GM13976 (cell line): ENCODE data around the gene AMMECR1.

Experiments used
- DNase-seq: peaks from one replicate; pipeline ENCODE4 v3.0.0; 2012; ENCODE audit warnings: low spot score
- CTCF ChIP-seq: IDR thresholded peaks from 2 replicates; pipeline ENCODE4 v1.5.1; 2012; ENCODE audit warnings: borderline replicate concordance, mild to moderate bottlenecking; ENCODE audit not compliant: insufficient read depth; ENCODE audit errors: extremely low read depth, missing control alignments, control extremely low read depth
- in situ Hi-C: fragments of 300-500 bp; cut with MboI; formaldehyde crosslinking; loops from one replicate; pipeline ENCODE4 v1.12.0; 2022; ENCODE audit warnings: low sequenced_read_pairs, mixed read lengths, inconsistent platforms; ENCODE audit not compliant: unreplicated experiment

Gene AMMECR1

GRCh38 chrX:110171442-110171841, 146.4 kb downstream of the AMMECR1 start:
- no peak for DNase-seq
- in situ Hi-C loops: loop anchor here (25.0 kb wide), 1 partner anchor 691 kb away; no protein-coding TSS in a partner anchor
- no peak for TF ChIP-seq CTCF

GRCh38 chrX:110170029-110170428, 147.9 kb downstream of the AMMECR1 start:
- in situ Hi-C loops: loop anchor here (25.0 kb wide), 1 partner anchor 692 kb away; no protein-coding TSS in a partner anchor
- TF ChIP-seq CTCF: no peak
- no peak for DNase-seq

GRCh38 chrX:110168585-110168984, 149.3 kb downstream of the AMMECR1 start:
- no peak for TF ChIP-seq CTCF
- DNase-seq: no peak
- in situ Hi-C loops: loop anchor here (25.0 kb wide), 1 partner anchor 694 kb away; no protein-coding TSS in a partner anchor

- peak; percentile 62 for TF ChIP-seq CTCF
- peak; percentile 50 for DNase-seq
- in situ Hi-C loops: loop anchor here (25.0 kb wide), 1 partner anchor 694 kb away; no protein-coding TSS in a partner anchor
Measured at GRCh38 chrX:110167952-110168451, 149.9 kb downstream of the AMMECR1 start.

GRCh38 chrX:110163488-110163887, 154.4 kb downstream of the AMMECR1 start:
- no peak for TF ChIP-seq CTCF
- DNase-seq: no peak
- in situ Hi-C loops: loop anchor here (25.0 kb wide), 1 partner anchor 699 kb away; no protein-coding TSS in a partner anchor

- DNase-seq: no peak
- TF ChIP-seq CTCF: no peak
- in situ Hi-C loops: loop anchor here (25.0 kb wide), 1 partner anchor 699 kb away; no protein-coding TSS in a partner anchor
Measured at GRCh38 chrX:110162867-110163266, 155.0 kb downstream of the AMMECR1 start.
